HCT116 (cell line): ENCODE measurements around the gene MRPL34. TPM values are rescaled to one million over a fixed set of nuclear protein-coding genes. Genes with fewer than 3 reads are reported as not detected.

Experiments used
- ATAC-seq: fragments of 200-7000 bp; cut with Tn5 transposase; 2 replicates; pipeline ENCODE4 v1.9.1; 2020; ENCODE audit warnings: mild to moderate bottlenecking, moderate library complexity
- BruUV-seq: library from RNA; stranded (reverse); fragments of 400-500 nt; replicated peaks from 2 replicates; lab custom pipeline; 2021; lab: Mats Ljungman, UMichigan
- CTCF ChIA-PET: fragments of 300-600 bp; sonication (Branson Sonifier 250); formaldehyde crosslinking; loops from one replicate; lab custom pipeline; 2021; ENCODE audit warnings: antibody characterized with exemption; lab: Charles Lee
- POLR2A ChIA-PET: fragments of 300-600, 350-600 bp; sonication (Branson Sonifier 250); formaldehyde crosslinking; loops from one replicate; lab custom pipeline; 2021; ENCODE audit warnings: antibody characterized with exemption; lab: Charles Lee
- RAD21 ChIA-PET, 2 experiments: fragments of 300-600 bp; sonication (Branson Sonifier 250); formaldehyde crosslinking; loops; one replicate each; lab custom pipeline; 2023; ENCODE audit warnings: low total read pairs in 2 of 2; ENCODE audit not compliant: uncharacterized antibody in 2 of 2, unreplicated experiment in 2 of 2, low non-redundant PET in 1 of 2; lab: Charles Lee
- DNase-seq: peaks from one replicate; pipeline ENCODE4 v3.0.0-alpha.2; 2010; ENCODE audit warnings: low read depth, low spot score
- H2AFZ ChIP-seq: fragments of 200-600 bp; shearing (Covaris generic), sonication (generic); 2 replicates; pipeline ENCODE4 v1.6.1; 2017; ENCODE audit warnings: low read depth, mixed run types, mixed read lengths, antibody characterized with exemption, low read length; ENCODE audit not compliant: poor library complexity, severe bottlenecking
- H3K27ac ChIP-seq: 2 replicates; pipeline ENCODE4 v1.5.1; 2012; ENCODE audit warnings: low read depth, low read length
- H3K27me3 ChIP-seq: fragments of 200-600 bp; sonication (generic); 2 replicates; pipeline ENCODE4 v1.6.1; 2016; ENCODE audit warnings: mixed run types, low read length, mixed read lengths; ENCODE audit not compliant: insufficient read depth
- H3K36me3 ChIP-seq, 2 experiments: fragments of 200-500 bp in 1 of 2; fragments of 200-600 bp in 1 of 2; sonication (Bioruptor generic) in 1 of 2; sonication (generic) in 1 of 2; 2 replicates each; pipeline versions ENCODE4 v1.5.1 to v1.6.1; 2014 to 2016; ENCODE audit warnings: low read length in 2 of 2, inconsistent platforms in 1 of 2, mixed read lengths in 1 of 2, mixed run types in 1 of 2; ENCODE audit not compliant: insufficient read depth in 2 of 2, control insufficient read depth in 1 of 2
- H3K4me1 ChIP-seq, 2 experiments: fragments of 200-600 bp in 1 of 2; sonication (generic) in 1 of 2; 2 replicates each; pipeline versions ENCODE4 v1.5.1 to v1.6.1; 2012 to 2017; ENCODE audit warnings: low read length in 2 of 2, inconsistent platforms in 1 of 2, mild to moderate bottlenecking in 1 of 2, mixed read lengths in 1 of 2, mixed run types in 1 of 2, moderate library complexity in 1 of 2; ENCODE audit not compliant: insufficient read depth in 2 of 2, control insufficient read depth in 1 of 2
- H3K4me2 ChIP-seq: fragments of 200-600 bp; sonication (generic); 2 replicates; pipeline ENCODE4 v1.6.1; 2017; ENCODE audit warnings: mixed run types, low read length, mixed read lengths
- H3K4me3 ChIP-seq, 2 experiments: fragments of 200-600 bp in 1 of 2; sonication (generic) in 1 of 2; replicated peaks in 1 of 2; 2 replicates each; pipeline ENCODE4 v1.5.1; 2011 to 2016; ENCODE audit warnings: low read length in 2 of 2, control low read depth in 1 of 2, low read depth in 1 of 2, mild to moderate bottlenecking in 1 of 2, mixed read lengths in 1 of 2, mixed run types in 1 of 2
- H3K79me2 ChIP-seq: fragments of 200-600 bp; sonication (generic); 2 replicates; pipeline ENCODE4 v1.6.1; 2017; ENCODE audit warnings: mild to moderate bottlenecking, mixed run types, low read length, moderate library complexity, mixed read lengths; ENCODE audit not compliant: insufficient read depth
- H3K9ac ChIP-seq: fragments of 200-600 bp; sonication (generic); 2 replicates; pipeline ENCODE4 v1.6.1; 2016; ENCODE audit warnings: low read length, mixed read lengths
- H3K9me2 ChIP-seq: fragments of 200-600 bp; sonication (generic), shearing (Covaris generic); 2 replicates; pipeline ENCODE4 v1.6.1; 2017; ENCODE audit warnings: mixed run types, mild to moderate bottlenecking, moderate library complexity; ENCODE audit not compliant: insufficient read depth
- H3K9me3 ChIP-seq, 2 experiments: fragments of 200-500 bp in 1 of 2; fragments of 200-600 bp in 1 of 2; sonication (Bioruptor generic) in 1 of 2; sonication (generic) in 1 of 2; 2 replicates each; pipeline ENCODE4 v1.6.1; 2014 to 2017; ENCODE audit warnings: low read length in 2 of 2, mixed read lengths in 2 of 2, inconsistent platforms in 1 of 2, low read depth in 1 of 2, mild to moderate bottlenecking in 1 of 2, mixed run types in 1 of 2, moderate library complexity in 1 of 2; ENCODE audit not compliant: control insufficient read depth in 1 of 2, insufficient read depth in 1 of 2
- H4K20me1 ChIP-seq: fragments of 200-600 bp; sonication (generic), shearing (Covaris generic); 2 replicates; pipeline ENCODE4 v1.6.1; 2017; ENCODE audit warnings: mixed run types, mild to moderate bottlenecking, moderate library complexity; ENCODE audit not compliant: insufficient read depth
- ATF3 ChIP-seq: IDR thresholded peaks from 2 replicates; pipeline ENCODE4 v1.6.1; 2012
- CBX3 ChIP-seq: IDR thresholded peaks from 2 replicates; pipeline ENCODE4 v1.6.1; 2012; ENCODE audit warnings: low read depth
- CEBPB ChIP-seq: IDR thresholded peaks from 2 replicates; pipeline ENCODE4 v1.6.1; 2012; ENCODE audit warnings: low read depth
- EGR1 ChIP-seq: IDR thresholded peaks from 2 replicates; pipeline ENCODE4 v1.6.1; 2012; ENCODE audit warnings: low read depth
- ELF1 ChIP-seq: IDR thresholded peaks from 2 replicates; pipeline ENCODE4 v1.6.1; 2012; ENCODE audit warnings: low read depth, borderline replicate concordance
- EZH2 ChIP-seq: fragments of 200-600 bp; sonication (generic); IDR thresholded peaks from 2 replicates; pipeline ENCODE4 v1.6.1; 2017; ENCODE audit warnings: antibody characterized with exemption, mixed run types
- MAX ChIP-seq: IDR thresholded peaks from 2 replicates; pipeline ENCODE4 v1.6.1; 2012
- POLR2A ChIP-seq: IDR thresholded peaks from 2 replicates; pipeline ENCODE4 v1.7.0; 2011; ENCODE audit warnings: borderline replicate concordance; ENCODE audit not compliant: insufficient read depth, insufficient read length; ENCODE audit errors: extremely low read depth
- POLR2AphosphoS5 ChIP-seq: IDR thresholded peaks from 2 replicates; pipeline ENCODE4 v1.6.1; 2011; ENCODE audit warnings: mild to moderate bottlenecking, low read depth, low read length, moderate library complexity
- RAD21 ChIP-seq: IDR thresholded peaks from 2 replicates; pipeline ENCODE4 v1.6.1; 2012; ENCODE audit warnings: low read depth, mild to moderate bottlenecking
- REST ChIP-seq: IDR thresholded peaks from 2 replicates; pipeline ENCODE4 v1.6.1; 2012; ENCODE audit warnings: low read depth
- SIN3A ChIP-seq: IDR thresholded peaks from 2 replicates; pipeline ENCODE4 v1.6.1; 2012; ENCODE audit warnings: low read depth
- SP1 ChIP-seq: IDR thresholded peaks from 2 replicates; pipeline ENCODE4 v1.6.1; 2012; ENCODE audit warnings: low read depth
- SRF ChIP-seq: IDR thresholded peaks from 2 replicates; pipeline ENCODE4 v1.6.1; 2012; ENCODE audit warnings: low read depth
- ZBTB33 ChIP-seq: IDR thresholded peaks from 2 replicates; pipeline ENCODE4 v1.6.1; 2011; ENCODE audit warnings: mild to moderate bottlenecking, low read length, moderate library complexity; ENCODE audit not compliant: insufficient replicate concordance; ENCODE audit errors: extremely low read depth
- ZFX ChIP-seq: fragments of 450-650 bp; IDR thresholded peaks from 2 replicates; pipeline ENCODE4 v1.6.1; 2017
- ZNF274 ChIP-seq: fragments of 200-500 bp; sonication (Bioruptor generic); IDR thresholded peaks from 2 replicates; pipeline ENCODE4 v1.6.1; 2014; ENCODE audit warnings: mild to moderate bottlenecking, low read depth, low read length, inconsistent platforms
- intact Hi-C: fragments of 100-400 bp; cut with micrococcal nuclease; formaldehyde crosslinking; loops from 2 replicates; pipeline ENCODE4 v1.10.0; 2022
- total RNA-seq: library from RNA; stranded (reverse); gene quantifications from one replicate; pipeline ENCODE4 v1.2.1, GENCODE V29; 2021; ENCODE audit not compliant: unreplicated experiment

The MRPL34 gene
- total RNA-seq, 1 experiment from 2014 or later, result 114 TPM

- TF ChIP-seq POLR2AphosphoS5, result no peak
Measured at GRCh38 chr19:17304386-17305215, 1.1 kb upstream of the MRPL34 start (continued).

GRCh38 chr19:17305216-17305516 is 506 bp upstream of the MRPL34 start:
- no peak for ATAC-seq
- H3K79me2 ChIP-seq, result peaks cover 20% of the 10 kb centered on the region
- H3K9ac ChIP-seq, result peak overlapping the region; percentile 32; the same call in 1 of the 2 replicates
- no peaks in the 10 kb centered on the region for H3K36me3 ChIP-seq
- ChIA-PET RAD21 (interaction anchor here in 1 of 2 experiments (0.6 to 1.1 kb wide), 4 partner anchors 11 to 80 kb away, joined by 3 to 7 read pairs (median 3); no protein-coding TSS in a partner anchor), POLR2A (interaction anchor here (0.6 to 3.1 kb wide), 9 partner anchors 8 to 943 kb away, joined by 3 to 22 read pairs (median 4); partner anchors contain the start of gene B3GNT3), CTCF (interaction anchor here (0.7 to 2.1 kb wide), 14 partner anchors 8 to 590 kb away, joined by 3 to 33 read pairs (median 4); no protein-coding TSS in a partner anchor)
- H3K9me3 ChIP-seq, result no peaks in the 10 kb centered on the region
- DNase-seq, result no peak
- peak overlapping the region; percentile 71 for H3K4me2 ChIP-seq
- peak overlapping the region; percentile 47 for H3K27ac ChIP-seq
- H3K4me1 ChIP-seq, result peaks cover 36 to 60% of the 10 kb centered on the region in 2 experiments
- no peaks in the 10 kb centered on the region for H3K27me3 ChIP-seq
- no peaks in the 10 kb centered on the region for H3K9me2 ChIP-seq
- no peak overlapping the region for H2AFZ ChIP-seq
- intact Hi-C loops, result no loop called here
- BruUV-seq, result no TSS peak
- 0 out of 4 replicates have a peak overlapping the region, but pooled peaks of 1 of the 2 experiments have one; percentile 4 for H3K4me3 ChIP-seq
- no peaks in the 10 kb centered on the region for H4K20me1 ChIP-seq
- no peak for TF ChIP-seq SP1
- TF ChIP-seq ZNF274, result no peak
- TF ChIP-seq ATF3, result no peak
- TF ChIP-seq SIN3A, result no peak
- no peak for TF ChIP-seq CEBPB
- no peak; the same call in 1 of the 2 replicates for TF ChIP-seq SRF
- no peak; the same call in 1 of the 2 replicates for TF ChIP-seq EGR1
- no peak for TF ChIP-seq ELF1
- no peak; the same call in 1 of the 2 replicates for TF ChIP-seq MAX
- TF ChIP-seq REST, result no peak
- no peak for TF ChIP-seq POLR2A
- no peak for TF ChIP-seq EZH2
- no peak for TF ChIP-seq ZFX
- TF ChIP-seq POLR2AphosphoS5, result no peak
- no peak for TF ChIP-seq ZBTB33
- no peak for TF ChIP-seq CBX3
- TF ChIP-seq RAD21, result no peak
